NCI-H1930 (cell line): ENCODE results near the gene TELO2.

Source experiments
- DNase-seq, 2 experiments: peaks; one replicate each; lab custom pipeline; 2025; lab: John Stamatoyannopoulos, UW

Gene TELO2

GRCh38 chr16:1519831-1520230 is 26.7 kb downstream of the TELO2 start:
- DNase-seq: no peak

- no peak for DNase-seq
Measured at GRCh38 chr16:1520461-1520860, 27.3 kb downstream of the TELO2 start.

- no peak for DNase-seq
Measured at GRCh38 chr16:1523581-1524245, 30.6 kb downstream of the TELO2 start.

- DNase-seq: no peak
Measured at GRCh38 chr16:1524366-1524765, 31.2 kb downstream of the TELO2 start.

- DNase-seq: no peak
Measured at GRCh38 chr16:1525871-1526607, 32.9 kb downstream of the TELO2 start.

GRCh38 chr16:1526608-1527555 is 33.7 kb downstream of the TELO2 start:
- no peak for DNase-seq

- DNase-seq: no peak
Measured at GRCh38 chr16:1527836-1528811, 35.0 kb downstream of the TELO2 start.

- no peak for DNase-seq
Measured at GRCh38 chr16:1528921-1529537, 35.9 kb downstream of the TELO2 start.

GRCh38 chr16:1530349-1530882 is 37.3 kb downstream of the TELO2 start:
- no peak for DNase-seq

- DNase-seq: no peak
Measured at GRCh38 chr16:1530883-1531637, 37.9 kb downstream of the TELO2 start.

GRCh38 chr16:1531638-1531910 is 38.4 kb downstream of the TELO2 start:
- DNase-seq: no peak

- no peak for DNase-seq
Measured at GRCh38 chr16:1532081-1532760, 39.1 kb downstream of the TELO2 start.

- no peak for DNase-seq
Measured at GRCh38 chr16:1532771-1533170, 39.6 kb downstream of the TELO2 start.

GRCh38 chr16:1533443-1533951 is 40.3 kb downstream of the TELO2 start, which contains the start of gene TMEM204:
TSS of gene TMEM204 (plus strand) at chr16:1533666. CDS start at chr16:1534276, 610 bp downstream.
- DNase-seq: no peak

- DNase-seq: no peak
Measured at GRCh38 chr16:1534021-1535020, 41.2 kb downstream of the TELO2 start.

GRCh38 chr16:1535391-1536291 is 42.5 kb downstream of the TELO2 start:
- no peak for DNase-seq

GRCh38 chr16:1536601-1537000 is 43.4 kb downstream of the TELO2 start:
- no peak for DNase-seq
